SK-N-SH treated with all-trans-retinoic acid at 6 μM for 48 hours (cell line): ENCODE measurements around the gene MID1.
"Not testable (repeated sequence)": the region's sequence is repeated elsewhere in the genome, so short reads cannot be mapped to it uniquely, and the experiment has no call there.

Experiments used
- ATAC-seq: fragments of 200-7000 bp; cut with Tn5 transposase; 3 replicates; pipeline ENCODE4 v1.9.1; 2020; ENCODE audit warnings: mild to moderate bottlenecking, moderate library complexity
- BACH2 ChIP-seq: fragments of 250-450 bp; sonication (Bioruptor Pico); IDR thresholded peaks from 2 replicates; pipeline ENCODE4 v1.9.0; 2021; ENCODE audit warnings: mild to moderate bottlenecking, borderline replicate concordance
- CREB5 ChIP-seq: fragments of 250-450 bp; sonication (Bioruptor Pico); IDR thresholded peaks from 2 replicates; pipeline ENCODE4 v1.5.1; 2020; ENCODE audit warnings: low read depth, mild to moderate bottlenecking, moderate library complexity
- CSDC2 ChIP-seq: fragments of 250-450 bp; sonication (Bioruptor Pico); IDR thresholded peaks from 2 replicates; pipeline ENCODE4 v1.5.0; 2020; ENCODE audit warnings: mild to moderate bottlenecking, moderate library complexity
- CSRNP3 ChIP-seq: fragments of 250-450 bp; sonication (Bioruptor Pico); IDR thresholded peaks from 2 replicates; pipeline ENCODE4 v1.5.1; 2021; ENCODE audit warnings: mild to moderate bottlenecking, moderate library complexity
- ESRRG ChIP-seq: fragments of 250-450 bp; sonication (Bioruptor Pico); IDR thresholded peaks from 2 replicates; pipeline ENCODE4 v1.6.1; 2021; ENCODE audit warnings: mild to moderate bottlenecking
- GLIS3 ChIP-seq: fragments of 250-450 bp; sonication (Bioruptor Pico); IDR thresholded peaks from 2 replicates; pipeline ENCODE4 v1.5.0; 2020; ENCODE audit warnings: mild to moderate bottlenecking, moderate library complexity
- ISL1 ChIP-seq: fragments of 250-450 bp; sonication (Bioruptor Pico); IDR thresholded peaks from 2 replicates; pipeline ENCODE4 v2.1.2; 2022; ENCODE audit warnings: mild to moderate bottlenecking, moderate library complexity
- PATZ1 ChIP-seq: fragments of 250-450 bp; sonication (Bioruptor Pico); IDR thresholded peaks from 2 replicates; pipeline ENCODE4 v1.8.0; 2020; ENCODE audit warnings: mild to moderate bottlenecking, moderate library complexity, borderline replicate concordance
- POU6F1 ChIP-seq: fragments of 250-450 bp; sonication (Bioruptor Pico); IDR thresholded peaks from 2 replicates; pipeline ENCODE4 v1.8.0; 2021; ENCODE audit warnings: low read depth, mild to moderate bottlenecking, moderate library complexity, borderline replicate concordance
- RARB ChIP-seq: fragments of 250-450 bp; sonication (Bioruptor Pico); IDR thresholded peaks from 2 replicates; pipeline ENCODE4 v1.8.0; 2021; ENCODE audit warnings: mild to moderate bottlenecking, moderate library complexity
- SNAI2 ChIP-seq: fragments of 250-450 bp; sonication (Bioruptor Pico); IDR thresholded peaks from 2 replicates; pipeline ENCODE4 v1.5.0; 2020; ENCODE audit warnings: mild to moderate bottlenecking, moderate library complexity
- TCF4 ChIP-seq: fragments of 250-450 bp; sonication (Bioruptor Pico); IDR thresholded peaks from 2 replicates; pipeline ENCODE4 v1.8.0; 2021; ENCODE audit warnings: mild to moderate bottlenecking, moderate library complexity, borderline replicate concordance
- TOX ChIP-seq: fragments of 250-450 bp; sonication (Bioruptor Pico); IDR thresholded peaks from 2 replicates; pipeline ENCODE4 v1.8.0; 2021; ENCODE audit warnings: mild to moderate bottlenecking, moderate library complexity, borderline replicate concordance
- TSHZ2 ChIP-seq: fragments of 250-450 bp; sonication (Bioruptor Pico); IDR thresholded peaks from 2 replicates; pipeline ENCODE4 v1.5.0; 2020; ENCODE audit warnings: mild to moderate bottlenecking, moderate library complexity
- ZC3H10 ChIP-seq: fragments of 250-450 bp; sonication (Bioruptor Pico); IDR thresholded peaks from 2 replicates; pipeline ENCODE4 v1.5.1; 2021; ENCODE audit warnings: mild to moderate bottlenecking, moderate library complexity
- ZFP3 ChIP-seq: fragments of 250-450 bp; sonication (Bioruptor Pico); IDR thresholded peaks from 2 replicates; pipeline ENCODE4 v1.5.0; 2020; ENCODE audit warnings: mild to moderate bottlenecking, moderate library complexity
- ZFP30 ChIP-seq: fragments of 450-650 bp; formaldehyde crosslinking; IDR thresholded peaks from 2 replicates; pipeline ENCODE4 v1.5.0; 2022; ENCODE audit warnings: mild to moderate bottlenecking, moderate library complexity
- ZNF565 ChIP-seq: fragments of 450-650 bp; formaldehyde crosslinking; conservative IDR thresholded peaks from 2 replicates; pipeline ENCODE4 v1.5.0; 2020; ENCODE audit warnings: low read depth, mild to moderate bottlenecking, moderate library complexity
- ZNF70 ChIP-seq: fragments of 450-650 bp; formaldehyde crosslinking; IDR thresholded peaks from 2 replicates; pipeline ENCODE4 v1.5.0; 2020; ENCODE audit warnings: mild to moderate bottlenecking, moderate library complexity
- ZNF8 ChIP-seq: fragments of 450-650 bp; formaldehyde crosslinking; IDR thresholded peaks from 2 replicates; pipeline ENCODE4 v1.5.0; 2020; ENCODE audit warnings: mild to moderate bottlenecking, moderate library complexity

Gene MID1

GRCh38 chrX:10584882-10585281, 35.5 kb downstream of the MID1 start:
- not testable (repeated sequence) for ATAC-seq

- no peak for TF ChIP-seq CSDC2 (CRISPR knock-in tag)
- no peak for TF ChIP-seq ZFP30 (CRISPR knock-in tag)
- TF ChIP-seq SNAI2 (CRISPR knock-in tag), result no peak
- TF ChIP-seq TSHZ2 (CRISPR knock-in tag), result no peak
- TF ChIP-seq POU6F1 (CRISPR knock-in tag), result no peak
- no peak for TF ChIP-seq CREB5 (CRISPR knock-in tag)
- no peak for TF ChIP-seq TCF4
- TF ChIP-seq ZFP3 (CRISPR knock-in tag), result no peak
- no peak for TF ChIP-seq RARB (CRISPR knock-in tag)
- no peak for TF ChIP-seq ZNF565
- no peak for TF ChIP-seq ISL1
- no peak for TF ChIP-seq PATZ1
- TF ChIP-seq ZNF70, result no peak
- no peak for TF ChIP-seq GLIS3 (CRISPR knock-in tag)
- no peak for TF ChIP-seq ZC3H10 (CRISPR knock-in tag)
- no peak for TF ChIP-seq CSRNP3 (CRISPR knock-in tag)
- no peak for TF ChIP-seq ZNF8 (CRISPR knock-in tag)
- TF ChIP-seq ESRRG (CRISPR knock-in tag), result no peak
- no peak for TF ChIP-seq TOX
- TF ChIP-seq BACH2 (CRISPR knock-in tag), result no peak
Measured at GRCh38 chrX:10582945-10583344, 37.4 kb downstream of the MID1 start.

GRCh38 chrX:10582215-10582733, 38.1 kb downstream of the MID1 start:
- no peak for ATAC-seq
- TF ChIP-seq ESRRG (CRISPR knock-in tag) (no peak), CSDC2 (CRISPR knock-in tag) (no peak), SNAI2 (CRISPR knock-in tag) (no peak), ISL1 (no peak), ZFP3 (CRISPR knock-in tag) (no peak), CSRNP3 (CRISPR knock-in tag) (no peak), POU6F1 (CRISPR knock-in tag) (no peak), CREB5 (CRISPR knock-in tag) (no peak), TCF4 (no peak), TSHZ2 (CRISPR knock-in tag) (no peak)

More at GRCh38 chrX:10582945-10583344, 37.4 kb downstream of the MID1 start:
- ATAC-seq, result no peak
